GM23338 (cell line): ENCODE data around the gene CDH4. TPM values are rescaled to one million over a fixed set of nuclear protein-coding genes. Genes with fewer than 3 reads are reported as not detected.
A peak's percentile ranks its signal among the peaks of the same experiment; 100 is the strongest.
"Not testable (repeated sequence)": the region's sequence is repeated elsewhere in the genome, so short reads cannot be mapped to it uniquely, and the experiment has no call there.

ENCODE experiments used
- ATAC-seq: fragments of 200-7000 bp; cut with Tn5 transposase; 3 replicates; pipeline ENCODE4 v1.9.1; 2020
- DNase-seq: peaks from one replicate; pipeline ENCODE4 v3.0.0-alpha.2; 2015; ENCODE audit warnings: low spot score
- H2AFZ ChIP-seq: fragments of 200-600 bp; sonication (generic); 2 replicates; pipeline ENCODE4 v1.8.0; 2016; ENCODE audit warnings: antibody characterized with exemption, mild to moderate bottlenecking, moderate library complexity
- H3F3A ChIP-seq: fragments of 200-600 bp; sonication (generic); replicated peaks from 2 replicates; pipeline ENCODE4 v1.8.0; 2017; ENCODE audit warnings: antibody characterized with exemption, mixed run types, low read depth
- H3K27ac ChIP-seq: fragments of 200-600 bp; sonication (generic); 2 replicates; pipeline ENCODE4 v1.6.1; 2016; ENCODE audit warnings: low read depth
- H3K27me3 ChIP-seq: fragments of 200-600 bp; sonication (generic); 2 replicates; pipeline ENCODE4 v1.8.0; 2016; ENCODE audit warnings: mild to moderate bottlenecking, mixed run types, moderate library complexity; ENCODE audit not compliant: insufficient read depth
- H3K36me3 ChIP-seq: fragments of 200-600 bp; sonication (generic); 2 replicates; pipeline ENCODE4 v1.8.0; 2016; ENCODE audit warnings: mild to moderate bottlenecking; ENCODE audit not compliant: insufficient read depth
- H3K4me1 ChIP-seq: fragments of 200-600 bp; sonication (generic); 2 replicates; pipeline ENCODE4 v1.8.0; 2016; ENCODE audit warnings: mild to moderate bottlenecking, moderate library complexity; ENCODE audit not compliant: insufficient read depth
- H3K4me2 ChIP-seq: fragments of 200-600 bp; sonication (generic); 2 replicates; pipeline ENCODE4 v1.7.1; 2017; ENCODE audit warnings: mixed run types
- H3K4me3 ChIP-seq: fragments of 200-600 bp; sonication (generic); 2 replicates; pipeline ENCODE4 v1.6.1; 2016; ENCODE audit warnings: mixed run types
- H3K79me2 ChIP-seq: fragments of 200-600 bp; sonication (generic); replicated peaks from 2 replicates; pipeline ENCODE4 v1.8.0; 2017; ENCODE audit warnings: mild to moderate bottlenecking; ENCODE audit not compliant: insufficient read depth
- H3K9me2 ChIP-seq: fragments of 200-600 bp; sonication (generic); 2 replicates; pipeline ENCODE4 v1.8.0; 2017; ENCODE audit not compliant: insufficient read depth
- H4K20me1 ChIP-seq: fragments of 200-600 bp; sonication (generic); replicated peaks from 2 replicates; pipeline ENCODE4 v1.8.0; 2017; ENCODE audit warnings: mild to moderate bottlenecking; ENCODE audit not compliant: insufficient read depth
- H3K27ac Mint-ChIP-seq: 2 replicates; pipeline ENCODE4 v1.8.0; 2020; ENCODE audit warnings: inconsistent platforms, mild to moderate bottlenecking, moderate library complexity, mixed read lengths
- H3K27me3 Mint-ChIP-seq: 3 replicates; pipeline ENCODE4 v1.8.0; 2022; ENCODE audit warnings: low read depth, mild to moderate bottlenecking, moderate library complexity, mixed read lengths, inconsistent platforms; ENCODE audit not compliant: insufficient read depth, poor library complexity
- H3K36me3 Mint-ChIP-seq: 3 replicates; pipeline ENCODE4 v1.8.0; 2021; ENCODE audit warnings: low read depth, mild to moderate bottlenecking, inconsistent platforms, moderate library complexity, mixed read lengths
- H3K4me1 Mint-ChIP-seq: 3 replicates; pipeline ENCODE4 v1.8.0; 2020; ENCODE audit warnings: mild to moderate bottlenecking, inconsistent platforms, mixed read lengths
- H3K4me3 Mint-ChIP-seq: 3 replicates; pipeline ENCODE4 v1.8.0; 2021; ENCODE audit warnings: moderate library complexity, mild to moderate bottlenecking, inconsistent platforms, mixed read lengths
- H3K9me3 Mint-ChIP-seq: 3 replicates; pipeline ENCODE4 v1.8.0; 2020; ENCODE audit warnings: moderate library complexity, mild to moderate bottlenecking, inconsistent platforms, mixed read lengths
- EZH2phosphoT487 ChIP-seq: fragments of 200-600 bp; sonication (generic); IDR thresholded peaks from one replicate; pipeline ENCODE4 v1.8.1; 2018; ENCODE audit warnings: antibody characterized with exemption; ENCODE audit not compliant: unreplicated experiment
- polyA plus RNA-seq: library from polyadenylated mRNA; unstranded; fragments of >200 nt; fragmentation: Nextera tagmentation; extraction: Ambion mirVana; gene quantifications from 2 replicates; pipeline ENCODE4 v1.2.1, GENCODE V29; 2016
- total RNA-seq: library from RNA; depleted of rRNA; stranded (reverse); fragments of >200 nt; shearing (Covaris generic); gene quantifications from 2 replicates; pipeline ENCODE4 v1.2.3, GENCODE V29; 2014
- TF ChIP-seq, protein P1 (sequence below): IDR thresholded peaks from one replicate; pipeline ENCODE4 v1.6.1; 2018; ENCODE audit warnings: antibody characterized with exemption; ENCODE audit not compliant: unreplicated experiment
- TF ChIP-seq, protein P2 (sequence below): fragments of 250-450 bp; sonication (Bioruptor Pico); IDR thresholded peaks from 2 replicates; pipeline ENCODE4 v1.5.0; 2020; ENCODE audit warnings: mild to moderate bottlenecking, moderate library complexity

The CDH4 gene
- total and polyA plus RNA-seq, 2 experiments from 2014 or later = 1.2 to 4.2 TPM

DNA sequence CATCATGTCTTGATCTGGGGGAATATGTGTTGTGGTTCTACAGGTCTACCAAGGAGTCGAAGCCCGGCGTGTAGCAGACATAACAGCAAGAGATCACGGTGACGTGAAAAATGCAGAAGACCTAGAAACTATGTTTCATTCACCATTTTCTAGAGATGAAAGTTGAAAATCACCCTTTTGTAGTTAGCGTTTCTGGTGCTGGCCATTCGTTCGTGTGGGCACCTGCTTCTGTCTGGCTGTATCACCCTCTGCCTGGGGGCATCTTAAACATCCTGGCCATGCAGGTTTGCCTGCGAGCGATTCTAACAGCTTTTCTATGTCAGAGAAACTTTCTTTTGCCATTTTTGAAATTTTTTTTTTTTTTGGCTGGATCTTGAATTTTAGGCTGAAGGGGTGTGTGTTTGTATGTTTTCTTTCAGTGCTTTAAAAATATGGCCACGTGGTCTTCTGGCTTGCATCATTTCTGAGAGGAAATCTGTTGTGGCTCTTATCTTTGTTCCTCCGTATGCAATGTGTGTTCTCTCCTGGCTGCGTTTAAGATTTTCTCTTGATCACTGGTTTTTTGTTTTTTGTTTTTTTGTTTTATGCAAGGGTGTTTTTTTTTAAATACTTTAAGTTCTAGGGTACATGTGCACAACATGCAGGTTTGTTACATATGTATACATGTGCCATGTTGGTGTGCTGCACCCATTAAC lies 226.7 kb downstream of the CDH4 start (continued):
- TF ChIP-seq, protein P1, sequence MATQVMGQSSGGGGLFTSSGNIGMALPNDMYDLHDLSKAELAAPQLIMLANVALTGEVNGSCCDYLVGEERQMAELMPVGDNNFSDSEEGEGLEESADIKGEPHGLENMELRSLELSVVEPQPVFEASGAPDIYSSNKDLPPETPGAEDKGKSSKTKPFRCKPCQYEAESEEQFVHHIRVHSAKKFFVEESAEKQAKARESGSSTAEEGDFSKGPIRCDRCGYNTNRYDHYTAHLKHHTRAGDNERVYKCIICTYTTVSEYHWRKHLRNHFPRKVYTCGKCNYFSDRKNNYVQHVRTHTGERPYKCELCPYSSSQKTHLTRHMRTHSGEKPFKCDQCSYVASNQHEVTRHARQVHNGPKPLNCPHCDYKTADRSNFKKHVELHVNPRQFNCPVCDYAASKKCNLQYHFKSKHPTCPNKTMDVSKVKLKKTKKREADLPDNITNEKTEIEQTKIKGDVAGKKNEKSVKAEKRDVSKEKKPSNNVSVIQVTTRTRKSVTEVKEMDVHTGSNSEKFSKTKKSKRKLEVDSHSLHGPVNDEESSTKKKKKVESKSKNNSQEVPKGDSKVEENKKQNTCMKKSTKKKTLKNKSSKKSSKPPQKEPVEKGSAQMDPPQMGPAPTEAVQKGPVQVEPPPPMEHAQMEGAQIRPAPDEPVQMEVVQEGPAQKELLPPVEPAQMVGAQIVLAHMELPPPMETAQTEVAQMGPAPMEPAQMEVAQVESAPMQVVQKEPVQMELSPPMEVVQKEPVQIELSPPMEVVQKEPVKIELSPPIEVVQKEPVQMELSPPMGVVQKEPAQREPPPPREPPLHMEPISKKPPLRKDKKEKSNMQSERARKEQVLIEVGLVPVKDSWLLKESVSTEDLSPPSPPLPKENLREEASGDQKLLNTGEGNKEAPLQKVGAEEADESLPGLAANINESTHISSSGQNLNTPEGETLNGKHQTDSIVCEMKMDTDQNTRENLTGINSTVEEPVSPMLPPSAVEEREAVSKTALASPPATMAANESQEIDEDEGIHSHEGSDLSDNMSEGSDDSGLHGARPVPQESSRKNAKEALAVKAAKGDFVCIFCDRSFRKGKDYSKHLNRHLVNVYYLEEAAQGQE = no peak
- TF ChIP-seq EZH2phosphoT487 = no peak

- not testable (repeated sequence) for H3K27me3 Mint-ChIP-seq, DNase-seq, H3K79me2 ChIP-seq, H3K4me1 Mint-ChIP-seq, H3K27me3 ChIP-seq, H3K9me2 ChIP-seq, ATAC-seq, H3K4me2 ChIP-seq, H3K36me3 Mint-ChIP-seq, H2AFZ ChIP-seq, H3K36me3 ChIP-seq, H4K20me1 ChIP-seq, H3K27ac Mint-ChIP-seq, H3K4me3 ChIP-seq, H3K27ac ChIP-seq, H3F3A ChIP-seq, H3K4me1 ChIP-seq, H3K4me3 Mint-ChIP-seq
- peaks cover 13% of the 10 kb centered on the region for H3K9me3 Mint-ChIP-seq
Observed at GRCh38 chr20:61479433-61479832, 227.4 kb downstream of the CDH4 start.

- DNase-seq (peak; percentile 43), ATAC-seq (peak; percentile 71)
- H3K27ac Mint-ChIP-seq = no peak overlapping the region
- Histone ChIP-seq H3K4me1 (peaks cover 4% of the 10 kb centered on the region; the same call in 1 of the 2 replicates), H3K9me2 (no peaks in the 10 kb centered on the region), H3K36me3 (no peaks in the 10 kb centered on the region), H3K79me2 (no peaks in the 10 kb centered on the region), H3F3A (no peaks in the 10 kb centered on the region), H2AFZ (no peak overlapping the region), H4K20me1 (no peaks in the 10 kb centered on the region), H3K27ac (no peak overlapping the region), H3K4me2 (no peak overlapping the region), H3K27me3 (no peaks in the 10 kb centered on the region), H3K4me3 (no peak overlapping the region)
- H3K4me1 Mint-ChIP-seq = 0 out of 3 replicates have a peak, but pooled peaks cover 6% of the 10 kb centered on the region
- H3K4me3 Mint-ChIP-seq = no peak overlapping the region
- H3K27me3 Mint-ChIP-seq = peaks cover 9% of the 10 kb centered on the region
- H3K9me3 Mint-ChIP-seq = peaks cover 13% of the 10 kb centered on the region
- H3K36me3 Mint-ChIP-seq = peaks cover 9% of the 10 kb centered on the region; the same call in 2 of the 3 replicates
- TF ChIP-seq, protein P1 = no peak
- TF ChIP-seq, protein P2, sequence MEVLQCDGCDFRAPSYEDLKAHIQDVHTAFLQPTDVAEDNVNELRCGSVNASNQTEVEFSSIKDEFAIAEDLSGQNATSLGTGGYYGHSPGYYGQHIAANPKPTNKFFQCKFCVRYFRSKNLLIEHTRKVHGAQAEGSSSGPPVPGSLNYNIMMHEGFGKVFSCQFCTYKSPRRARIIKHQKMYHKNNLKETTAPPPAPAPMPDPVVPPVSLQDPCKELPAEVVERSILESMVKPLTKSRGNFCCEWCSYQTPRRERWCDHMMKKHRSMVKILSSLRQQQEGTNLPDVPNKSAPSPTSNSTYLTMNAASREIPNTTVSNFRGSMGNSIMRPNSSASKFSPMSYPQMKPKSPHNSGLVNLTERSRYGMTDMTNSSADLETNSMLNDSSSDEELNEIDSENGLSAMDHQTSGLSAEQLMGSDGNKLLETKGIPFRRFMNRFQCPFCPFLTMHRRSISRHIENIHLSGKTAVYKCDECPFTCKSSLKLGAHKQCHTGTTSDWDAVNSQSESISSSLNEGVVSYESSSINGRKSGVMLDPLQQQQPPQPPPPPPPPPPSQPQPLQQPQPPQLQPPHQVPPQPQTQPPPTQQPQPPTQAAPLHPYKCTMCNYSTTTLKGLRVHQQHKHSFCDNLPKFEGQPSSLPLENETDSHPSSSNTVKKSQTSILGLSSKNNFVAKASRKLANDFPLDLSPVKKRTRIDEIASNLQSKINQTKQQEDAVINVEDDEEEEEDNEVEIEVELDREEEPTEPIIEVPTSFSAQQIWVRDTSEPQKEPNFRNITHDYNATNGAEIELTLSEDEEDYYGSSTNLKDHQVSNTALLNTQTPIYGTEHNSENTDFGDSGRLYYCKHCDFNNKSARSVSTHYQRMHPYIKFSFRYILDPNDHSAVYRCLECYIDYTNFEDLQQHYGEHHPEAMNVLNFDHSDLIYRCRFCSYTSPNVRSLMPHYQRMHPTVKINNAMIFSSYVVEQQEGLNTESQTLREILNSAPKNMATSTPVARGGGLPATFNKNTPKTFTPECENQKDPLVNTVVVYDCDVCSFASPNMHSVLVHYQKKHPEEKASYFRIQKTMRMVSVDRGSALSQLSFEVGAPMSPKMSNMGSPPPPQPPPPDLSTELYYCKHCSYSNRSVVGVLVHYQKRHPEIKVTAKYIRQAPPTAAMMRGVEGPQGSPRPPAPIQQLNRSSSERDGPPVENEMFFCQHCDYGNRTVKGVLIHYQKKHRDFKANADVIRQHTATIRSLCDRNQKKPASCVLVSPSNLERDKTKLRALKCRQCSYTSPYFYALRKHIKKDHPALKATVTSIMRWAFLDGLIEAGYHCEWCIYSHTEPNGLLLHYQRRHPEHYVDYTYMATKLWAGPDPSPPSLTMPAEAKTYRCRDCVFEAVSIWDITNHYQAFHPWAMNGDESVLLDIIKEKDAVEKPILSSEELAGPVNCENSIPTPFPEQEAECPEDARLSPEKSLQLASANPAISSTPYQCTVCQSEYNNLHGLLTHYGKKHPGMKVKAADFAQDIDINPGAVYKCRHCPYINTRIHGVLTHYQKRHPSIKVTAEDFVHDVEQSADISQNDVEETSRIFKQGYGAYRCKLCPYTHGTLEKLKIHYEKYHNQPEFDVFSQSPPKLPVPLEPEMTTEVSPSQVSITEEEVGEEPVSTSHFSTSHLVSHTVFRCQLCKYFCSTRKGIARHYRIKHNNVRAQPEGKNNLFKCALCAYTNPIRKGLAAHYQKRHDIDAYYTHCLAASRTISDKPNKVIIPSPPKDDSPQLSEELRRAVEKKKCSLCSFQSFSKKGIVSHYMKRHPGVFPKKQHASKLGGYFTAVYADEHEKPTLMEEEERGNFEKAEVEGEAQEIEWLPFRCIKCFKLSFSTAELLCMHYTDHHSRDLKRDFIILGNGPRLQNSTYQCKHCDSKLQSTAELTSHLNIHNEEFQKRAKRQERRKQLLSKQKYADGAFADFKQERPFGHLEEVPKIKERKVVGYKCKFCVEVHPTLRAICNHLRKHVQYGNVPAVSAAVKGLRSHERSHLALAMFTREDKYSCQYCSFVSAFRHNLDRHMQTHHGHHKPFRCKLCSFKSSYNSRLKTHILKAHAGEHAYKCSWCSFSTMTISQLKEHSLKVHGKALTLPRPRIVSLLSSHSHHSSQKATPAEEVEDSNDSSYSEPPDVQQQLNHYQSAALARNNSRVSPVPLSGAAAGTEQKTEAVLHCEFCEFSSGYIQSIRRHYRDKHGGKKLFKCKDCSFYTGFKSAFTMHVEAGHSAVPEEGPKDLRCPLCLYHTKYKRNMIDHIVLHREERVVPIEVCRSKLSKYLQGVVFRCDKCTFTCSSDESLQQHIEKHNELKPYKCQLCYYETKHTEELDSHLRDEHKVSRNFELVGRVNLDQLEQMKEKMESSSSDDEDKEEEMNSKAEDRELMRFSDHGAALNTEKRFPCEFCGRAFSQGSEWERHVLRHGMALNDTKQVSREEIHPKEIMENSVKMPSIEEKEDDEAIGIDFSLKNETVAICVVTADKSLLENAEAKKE (CRISPR knock-in tag) = no peak
Observed at GRCh38 chr20:61480158-61480825, 228.2 kb downstream of the CDH4 start.
